Activated T-helper 1 cell treated with anti-CD3 and anti-CD28 coated beads, Interleukin-2, amount 50 U/mL, for 16 hours (primary cell): ENCODE data around the gene SLC27A2.
A peak's percentile ranks its signal among the peaks of the same experiment; 100 is the strongest.
"Not testable (repeated sequence)": the region's sequence is repeated elsewhere in the genome, so short reads cannot be mapped to it uniquely, and the experiment has no call there.

Experiments
- DNase-seq, 2 donors: peaks; one replicate each; pipeline ENCODE4 v3.0.0-alpha.2; 2020; ENCODE audit warnings: low read depth in 1 of 2, low spot score in 1 of 2

Gene SLC27A2

GRCh38 chr15:50181969-50182218, at the start of gene SLC27A2:
Gene SLC27A2, plus strand, starts transcription at chr15:50182196. Its CDS starts 232 bp downstream, at chr15:50182428.
- DNase-seq: no peak

- not testable (repeated sequence) for DNase-seq
Observed at GRCh38 chr15:50132251-50132984, 49.6 kb upstream of the SLC27A2 start.

GRCh38 chr15:50134524-50135024, 47.4 kb upstream of the SLC27A2 start:
- DNase-seq: no peak

GRCh38 chr15:50135031-50135551, 46.9 kb upstream of the SLC27A2 start:
- DNase-seq: peak in 1 of 2 donors; percentile 10

GRCh38 chr15:50137330-50137761, 44.6 kb upstream of the SLC27A2 start:
- peak in 1 of 2 donors; percentile 8 for DNase-seq

GRCh38 chr15:50137893-50138292, 44.1 kb upstream of the SLC27A2 start:
- no peak for DNase-seq

- DNase-seq: no peak
Observed at GRCh38 chr15:50138391-50138790, 43.6 kb upstream of the SLC27A2 start.

- no peak for DNase-seq
Observed at GRCh38 chr15:50140098-50140497, 41.9 kb upstream of the SLC27A2 start.

GRCh38 chr15:50140983-50141382, 41.0 kb upstream of the SLC27A2 start:
- DNase-seq: no peak

GRCh38 chr15:50141856-50142255, 40.1 kb upstream of the SLC27A2 start:
- DNase-seq: no peak

GRCh38 chr15:50143255-50143860, 38.6 kb upstream of the SLC27A2 start:
- DNase-seq: no peak

GRCh38 chr15:50144341-50145120, 37.5 kb upstream of the SLC27A2 start:
- DNase-seq: no peak

- DNase-seq: no peak
Observed at GRCh38 chr15:50145451-50145872, 36.5 kb upstream of the SLC27A2 start.

GRCh38 chr15:50146632-50147031, 35.4 kb upstream of the SLC27A2 start:
- DNase-seq: no peak

GRCh38 chr15:50148362-50148963, 33.5 kb upstream of the SLC27A2 start:
- no peak for DNase-seq

- no peak for DNase-seq
Observed at GRCh38 chr15:50149090-50149489, 32.9 kb upstream of the SLC27A2 start.

- no peak for DNase-seq
Observed at GRCh38 chr15:50150349-50150748, 31.6 kb upstream of the SLC27A2 start.

GRCh38 chr15:50150851-50151250, 31.1 kb upstream of the SLC27A2 start:
- DNase-seq: no peak

- no peak for DNase-seq
Observed at GRCh38 chr15:50151476-50151875, 30.5 kb upstream of the SLC27A2 start.

GRCh38 chr15:50158236-50158635, 23.8 kb upstream of the SLC27A2 start:
- DNase-seq: not testable (repeated sequence)

GRCh38 chr15:50162969-50163718, 18.9 kb upstream of the SLC27A2 start:
- no peak for DNase-seq
